ENCODE results near the gene SULT4A1.

SULT4A1 gene

DNA sequence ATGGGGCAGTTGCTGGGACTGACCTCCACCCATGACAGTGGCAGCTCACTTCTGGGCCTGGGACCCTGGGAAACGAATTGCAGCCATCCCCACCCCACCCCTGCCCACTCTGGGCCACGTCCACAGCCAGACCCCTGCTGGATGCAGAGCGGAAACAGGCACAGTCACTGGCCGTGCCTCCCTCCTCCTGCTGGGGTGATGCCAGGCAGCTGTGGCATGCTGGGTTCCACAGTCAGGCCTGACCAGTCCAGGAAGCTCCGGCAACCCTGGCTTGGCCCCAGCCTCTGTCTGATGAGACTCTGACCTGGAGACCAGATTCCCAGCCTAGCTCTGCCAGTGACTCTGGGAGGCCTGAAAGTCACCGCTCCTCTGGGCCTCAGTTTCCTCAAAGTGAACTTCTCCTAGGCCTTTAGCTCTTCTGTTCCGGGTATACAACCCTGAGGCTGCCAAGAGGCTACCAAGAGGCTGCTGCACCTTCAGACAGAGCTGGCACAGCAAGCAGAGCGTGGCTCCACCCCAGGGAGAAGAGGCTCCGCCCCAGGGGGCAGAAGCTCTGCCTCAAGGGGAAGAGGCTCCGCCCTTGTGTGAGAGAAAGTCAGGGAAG, 8.9 kb downstream of the SULT4A1 start:
- H3K36me3 ChIP-seq (ENCODE audit: control insufficient read depth in 2 of 2, insufficient read depth in 2 of 2, low read length in 2 of 2) = no peaks in the 10 kb centered on the region
- H3K4me1 ChIP-seq (ENCODE audit: control insufficient read depth in 2 of 2, insufficient read depth in 2 of 2, low read length in 2 of 2) = no peaks in the 10 kb centered on the region
- H3K4me3 ChIP-seq (ENCODE audit: low read length in 2 of 2) = no peak overlapping the region
- H3K27me3 ChIP-seq (ENCODE audit: control insufficient read depth in 2 of 2, insufficient read depth in 2 of 2, low read length in 2 of 2) = no peaks in the 10 kb centered on the region
- no peaks in the 10 kb centered on the region for H3K9me3 ChIP-seq (ENCODE audit: control insufficient read depth in 2 of 2, low read length in 2 of 2)
- no peak overlapping the region for H3K9ac ChIP-seq (ENCODE audit: low read depth in 1 of 2, low read length in 2 of 2)
- H3K27ac ChIP-seq (ENCODE audit: low read depth in 2 of 2, low read length in 2 of 2) = no peak overlapping the region

DNA sequence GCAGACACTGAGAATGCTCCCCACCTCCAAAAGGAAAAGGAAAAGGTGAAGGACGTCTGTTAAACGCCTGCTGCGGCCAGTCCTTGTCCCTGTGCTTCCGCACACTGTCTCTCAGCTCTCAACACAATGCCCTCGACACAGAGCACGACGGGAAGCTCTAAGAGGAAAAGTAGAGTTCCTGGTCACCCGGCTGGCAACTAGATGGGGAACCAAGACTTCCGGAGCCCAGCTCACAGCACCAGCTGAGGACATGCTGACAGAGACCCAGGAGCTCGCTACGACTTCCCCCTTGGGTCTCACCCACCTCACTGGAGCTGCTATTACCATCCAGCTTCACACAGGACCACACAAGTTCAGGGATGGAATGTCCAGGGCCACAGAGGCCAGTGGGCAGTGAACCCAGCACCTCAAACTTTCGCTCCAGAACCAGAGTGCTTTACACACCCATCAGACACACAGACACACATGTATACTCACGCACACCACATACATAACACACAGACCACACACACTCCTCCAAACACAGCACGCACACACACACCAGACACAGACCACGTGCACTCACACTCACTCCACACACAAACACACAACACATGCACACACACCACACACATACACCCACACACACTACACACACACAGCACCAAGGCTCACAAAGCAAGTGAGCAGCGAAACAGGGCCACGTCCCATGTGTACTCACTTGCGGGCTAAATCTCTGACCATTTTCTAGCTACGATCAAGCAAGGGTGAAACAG, 9.6 kb downstream of the SULT4A1 start:
- Histone ChIP-seq H3K9me3 (ENCODE audit: control insufficient read depth in 2 of 2, low read length in 2 of 2) (no peaks in the 10 kb centered on the region), H3K27ac (ENCODE audit: low read depth in 2 of 2, low read length in 2 of 2) (no peak overlapping the region), H3K36me3 (ENCODE audit: control insufficient read depth in 2 of 2, insufficient read depth in 2 of 2, low read length in 2 of 2) (no peaks in the 10 kb centered on the region), H3K27me3 (ENCODE audit: control insufficient read depth in 2 of 2, insufficient read depth in 2 of 2, low read length in 2 of 2) (peaks cover 0 to 4% of the 10 kb centered on the region in 2 donors), H3K4me1 (ENCODE audit: control insufficient read depth in 2 of 2, insufficient read depth in 2 of 2, low read length in 2 of 2) (no peaks in the 10 kb centered on the region), H3K4me3 (ENCODE audit: low read length in 2 of 2) (no peak overlapping the region), H3K9ac (ENCODE audit: low read depth in 1 of 2, low read length in 2 of 2) (no peak overlapping the region)

- Histone ChIP-seq H3K4me1 (ENCODE audit: control insufficient read depth in 2 of 2, insufficient read depth in 2 of 2, low read length in 2 of 2) (no peaks in the 10 kb centered on the region), H3K9ac (ENCODE audit: low read depth in 1 of 2, low read length in 2 of 2) (no peak overlapping the region), H3K36me3 (ENCODE audit: control insufficient read depth in 2 of 2, insufficient read depth in 2 of 2, low read length in 2 of 2) (no peaks in the 10 kb centered on the region), H3K4me3 (ENCODE audit: low read length in 2 of 2) (no peak overlapping the region), H3K9me3 (ENCODE audit: control insufficient read depth in 2 of 2, low read length in 2 of 2) (no peaks in the 10 kb centered on the region), H3K27me3 (ENCODE audit: control insufficient read depth in 2 of 2, insufficient read depth in 2 of 2, low read length in 2 of 2) (peaks cover 0 to 4% of the 10 kb centered on the region in 2 donors), H3K27ac (ENCODE audit: low read depth in 2 of 2, low read length in 2 of 2) (no peak overlapping the region)
Observed at GRCh38 chr22:43851979-43852307, 10.4 kb downstream of the SULT4A1 start.

DNA sequence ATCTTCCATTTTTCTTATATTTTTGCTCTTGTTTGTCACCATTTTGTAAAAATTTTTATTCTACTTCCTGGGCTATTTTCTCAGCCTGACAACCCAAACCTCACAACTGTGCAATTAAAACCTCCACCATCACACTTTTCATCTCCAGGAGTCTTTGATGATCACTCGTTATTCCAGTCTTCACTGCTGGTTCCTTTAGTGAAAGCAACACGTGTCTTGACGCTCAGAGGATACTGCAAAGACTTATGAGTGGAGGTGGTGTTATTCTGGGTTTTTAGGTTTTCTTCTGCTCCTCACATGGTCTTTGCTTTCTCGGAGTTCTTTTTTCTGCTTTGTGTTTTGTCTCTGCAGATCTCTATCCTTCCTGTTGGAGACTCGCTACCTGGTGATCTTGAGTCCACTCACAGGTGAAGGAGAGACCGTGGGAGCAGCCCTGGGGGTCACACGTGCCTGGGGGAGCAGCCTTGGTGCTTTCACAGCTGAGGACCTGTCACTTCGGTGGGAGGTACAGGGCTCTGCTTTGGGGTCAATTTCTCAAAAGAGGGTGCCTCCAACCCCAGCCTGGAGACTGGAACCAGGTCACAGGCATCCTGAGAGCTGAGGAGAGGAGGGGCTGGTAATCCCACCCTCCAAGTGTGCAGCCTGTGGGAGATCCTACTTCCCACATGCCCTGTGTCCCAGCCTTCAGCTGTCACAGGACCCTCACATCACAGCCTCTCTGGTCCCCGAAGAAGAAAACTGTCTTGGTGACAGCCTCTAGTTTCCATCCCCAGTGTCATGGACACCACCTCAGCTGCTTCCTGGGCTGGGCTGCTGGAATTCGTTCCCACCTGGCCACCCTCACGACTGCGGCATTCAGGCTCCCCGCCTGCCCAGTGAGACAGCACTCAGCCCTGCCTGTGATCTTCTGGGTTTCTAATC, 11.0 kb downstream of the SULT4A1 start:
- no peaks in the 10 kb centered on the region for H3K36me3 ChIP-seq (ENCODE audit: control insufficient read depth in 2 of 2, insufficient read depth in 2 of 2, low read length in 2 of 2)
- no peak overlapping the region for H3K4me3 ChIP-seq (ENCODE audit: low read length in 2 of 2)
- no peak overlapping the region for H3K9ac ChIP-seq (ENCODE audit: low read depth in 1 of 2, low read length in 2 of 2)
- no peaks in the 10 kb centered on the region for H3K4me1 ChIP-seq (ENCODE audit: control insufficient read depth in 2 of 2, insufficient read depth in 2 of 2, low read length in 2 of 2)
- H3K9me3 ChIP-seq (ENCODE audit: control insufficient read depth in 2 of 2, low read length in 2 of 2) = no peaks in the 10 kb centered on the region
- no peak overlapping the region for H3K27ac ChIP-seq (ENCODE audit: low read depth in 2 of 2, low read length in 2 of 2)
- peaks cover 0 to 4% of the 10 kb centered on the region in 2 donors for H3K27me3 ChIP-seq (ENCODE audit: control insufficient read depth in 2 of 2, insufficient read depth in 2 of 2, low read length in 2 of 2)

GRCh38 chr22:43850529-43850928, 11.8 kb downstream of the SULT4A1 start:
- H3K9ac ChIP-seq (ENCODE audit: low read depth in 1 of 2, low read length in 2 of 2) = no peak overlapping the region
- no peaks in the 10 kb centered on the region for H3K4me1 ChIP-seq (ENCODE audit: control insufficient read depth in 2 of 2, insufficient read depth in 2 of 2, low read length in 2 of 2)
- H3K36me3 ChIP-seq (ENCODE audit: control insufficient read depth in 2 of 2, insufficient read depth in 2 of 2, low read length in 2 of 2) = no peaks in the 10 kb centered on the region
- no peaks in the 10 kb centered on the region for H3K9me3 ChIP-seq (ENCODE audit: control insufficient read depth in 2 of 2, low read length in 2 of 2)
- H3K4me3 ChIP-seq (ENCODE audit: low read length in 2 of 2) = no peak overlapping the region
- H3K27ac ChIP-seq (ENCODE audit: low read depth in 2 of 2, low read length in 2 of 2) = no peak overlapping the region
- H3K27me3 ChIP-seq (ENCODE audit: control insufficient read depth in 2 of 2, insufficient read depth in 2 of 2, low read length in 2 of 2) = peaks cover 0 to 4% of the 10 kb centered on the region in 2 donors

GRCh38 chr22:43849731-43850130, 12.6 kb downstream of the SULT4A1 start:
- H3K27ac ChIP-seq (ENCODE audit: low read depth in 2 of 2, low read length in 2 of 2) = no peak overlapping the region
- no peak overlapping the region for H3K4me3 ChIP-seq (ENCODE audit: low read length in 2 of 2)
- H3K9me3 ChIP-seq (ENCODE audit: control insufficient read depth in 2 of 2, low read length in 2 of 2) = no peaks in the 10 kb centered on the region
- H3K4me1 ChIP-seq (ENCODE audit: control insufficient read depth in 2 of 2, insufficient read depth in 2 of 2, low read length in 2 of 2) = no peaks in the 10 kb centered on the region
- H3K36me3 ChIP-seq (ENCODE audit: control insufficient read depth in 2 of 2, insufficient read depth in 2 of 2, low read length in 2 of 2) = no peaks in the 10 kb centered on the region
- H3K9ac ChIP-seq (ENCODE audit: low read depth in 1 of 2, low read length in 2 of 2) = no peak overlapping the region
- H3K27me3 ChIP-seq (ENCODE audit: control insufficient read depth in 2 of 2, insufficient read depth in 2 of 2, low read length in 2 of 2) = peaks cover 0 to 4% of the 10 kb centered on the region in 2 donors

DNA sequence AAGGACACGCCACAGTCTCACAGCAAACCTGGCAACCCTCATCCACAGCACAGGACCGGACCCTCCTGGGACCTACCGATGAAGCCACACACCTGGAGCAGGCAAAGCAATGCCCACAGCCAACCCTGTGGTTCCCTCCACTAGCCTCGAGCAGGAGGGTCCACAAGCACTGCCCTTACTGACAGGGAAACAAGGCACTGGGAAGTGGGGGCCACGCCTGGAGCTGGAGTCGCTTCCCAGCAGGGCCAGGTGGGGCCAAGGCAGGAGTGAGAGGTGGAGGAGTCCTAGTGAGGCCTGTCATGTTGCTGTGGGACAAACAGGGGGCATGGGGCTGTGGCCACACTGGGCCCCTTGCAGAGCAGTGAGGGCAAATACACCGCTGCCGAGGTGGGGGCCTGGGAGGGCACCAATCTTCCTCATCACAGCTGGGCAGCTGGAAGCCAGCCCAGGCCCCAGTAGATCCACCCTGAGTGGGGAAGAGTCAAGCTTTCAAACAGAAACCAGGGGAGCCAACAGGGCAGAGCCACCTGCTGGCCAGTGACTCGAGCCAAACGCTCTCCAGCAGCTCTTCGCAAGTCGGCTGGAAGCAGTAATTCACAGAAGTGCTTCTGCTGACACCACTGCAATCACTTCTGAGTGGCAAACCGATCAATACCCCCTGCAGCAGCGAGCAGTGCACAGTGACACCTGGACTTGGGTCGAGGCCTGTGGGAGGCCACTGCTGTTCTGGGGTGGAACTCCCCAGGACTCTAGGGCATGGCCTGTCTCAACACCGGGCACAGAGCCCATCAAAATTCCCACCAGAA, 13.7 kb downstream of the SULT4A1 start:
- H3K27me3 ChIP-seq (ENCODE audit: control insufficient read depth in 2 of 2, insufficient read depth in 2 of 2, low read length in 2 of 2) = peaks cover 0 to 4% of the 10 kb centered on the region in 2 donors
- H3K27ac ChIP-seq (ENCODE audit: low read depth in 2 of 2, low read length in 2 of 2) = no peak overlapping the region
- H3K9me3 ChIP-seq (ENCODE audit: control insufficient read depth in 2 of 2, low read length in 2 of 2) = no peaks in the 10 kb centered on the region
- no peak overlapping the region for H3K9ac ChIP-seq (ENCODE audit: low read depth in 1 of 2, low read length in 2 of 2)
- H3K36me3 ChIP-seq (ENCODE audit: control insufficient read depth in 2 of 2, insufficient read depth in 2 of 2, low read length in 2 of 2) = no peaks in the 10 kb centered on the region
- no peak overlapping the region for H3K4me3 ChIP-seq (ENCODE audit: low read length in 2 of 2)
- H3K4me1 ChIP-seq (ENCODE audit: control insufficient read depth in 2 of 2, insufficient read depth in 2 of 2, low read length in 2 of 2) = no peaks in the 10 kb centered on the region

DNA sequence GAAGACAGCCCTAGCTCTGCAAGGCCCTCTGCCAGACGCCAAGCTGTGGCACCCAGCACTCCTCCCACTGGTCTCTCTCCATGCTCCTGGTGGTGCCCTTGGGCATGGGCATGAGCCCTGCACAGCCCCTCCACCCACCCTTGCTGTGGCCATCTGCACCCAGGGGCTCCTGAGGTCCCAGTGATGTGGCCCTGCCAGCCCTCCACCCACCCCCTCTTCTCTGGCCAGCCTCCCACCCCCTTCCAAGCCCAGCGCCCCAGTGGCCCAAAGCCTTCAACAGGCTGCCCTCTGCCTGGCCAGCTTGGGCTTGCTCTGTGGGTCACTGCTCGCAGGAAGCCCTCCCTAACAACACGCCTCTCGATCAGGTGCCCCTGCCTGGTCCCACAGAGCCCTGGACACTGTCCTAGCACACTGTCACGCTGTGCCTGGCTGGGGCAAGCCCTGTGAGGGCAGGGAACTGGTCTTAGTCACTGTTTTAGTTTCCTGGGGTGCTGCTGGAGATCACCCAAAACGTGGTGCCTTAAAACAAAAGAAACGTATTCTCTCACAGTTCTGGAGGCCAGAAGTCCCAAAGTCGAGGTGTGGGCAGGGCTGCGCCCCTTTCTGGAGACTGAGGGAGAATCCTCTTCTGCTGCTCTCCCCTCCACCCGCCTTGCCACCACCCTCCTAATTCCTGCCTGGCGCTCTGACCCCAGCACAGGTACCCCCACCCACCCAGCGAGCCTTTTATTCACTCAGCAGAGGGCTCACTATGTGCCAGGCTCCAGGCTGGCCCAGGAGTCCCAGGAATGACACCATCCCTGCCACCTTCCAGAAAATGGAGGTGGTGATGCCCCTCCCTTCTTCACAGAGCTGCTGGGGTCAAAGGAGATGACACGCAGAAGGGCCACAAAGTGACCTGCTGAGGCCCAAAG, 14.7 kb downstream of the SULT4A1 start:
- Histone ChIP-seq H3K36me3 (ENCODE audit: control insufficient read depth in 2 of 2, insufficient read depth in 2 of 2, low read length in 2 of 2) (no peaks in the 10 kb centered on the region), H3K4me3 (ENCODE audit: low read length in 2 of 2) (no peak overlapping the region), H3K27ac (ENCODE audit: low read depth in 2 of 2, low read length in 2 of 2) (no peak overlapping the region), H3K9ac (ENCODE audit: low read depth in 1 of 2, low read length in 2 of 2) (no peak overlapping the region), H3K27me3 (ENCODE audit: control insufficient read depth in 2 of 2, insufficient read depth in 2 of 2, low read length in 2 of 2) (peaks cover 0 to 4% of the 10 kb centered on the region in 2 donors), H3K4me1 (ENCODE audit: control insufficient read depth in 2 of 2, insufficient read depth in 2 of 2, low read length in 2 of 2) (no peaks in the 10 kb centered on the region), H3K9me3 (ENCODE audit: control insufficient read depth in 2 of 2, low read length in 2 of 2) (no peaks in the 10 kb centered on the region)

DNA sequence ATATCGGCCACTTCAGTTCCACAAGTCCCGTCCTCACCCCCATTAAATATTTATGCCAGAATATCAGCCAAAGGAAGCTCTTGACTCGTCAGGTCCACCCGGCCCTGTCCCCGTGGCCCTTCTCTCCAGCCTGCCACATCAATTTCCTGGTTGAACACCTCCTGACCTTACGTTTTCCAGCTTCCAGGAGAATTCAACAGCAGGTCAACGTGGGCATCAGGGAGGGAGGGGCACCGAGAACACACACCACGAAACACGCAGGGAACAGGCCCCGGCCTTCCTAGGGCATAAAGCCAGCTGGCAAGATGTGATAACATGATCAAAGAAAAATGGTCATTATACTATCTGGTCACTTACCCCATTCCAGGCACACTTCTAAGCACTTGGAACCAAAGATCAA, 15.3 kb downstream of the SULT4A1 start:
- Histone ChIP-seq H3K4me3 (ENCODE audit: low read length in 2 of 2) (no peak overlapping the region), H3K36me3 (ENCODE audit: control insufficient read depth in 2 of 2, insufficient read depth in 2 of 2, low read length in 2 of 2) (no peaks in the 10 kb centered on the region), H3K4me1 (ENCODE audit: control insufficient read depth in 2 of 2, insufficient read depth in 2 of 2, low read length in 2 of 2) (no peaks in the 10 kb centered on the region), H3K27me3 (ENCODE audit: control insufficient read depth in 2 of 2, insufficient read depth in 2 of 2, low read length in 2 of 2) (peaks cover 0 to 4% of the 10 kb centered on the region in 2 donors), H3K9me3 (ENCODE audit: control insufficient read depth in 2 of 2, low read length in 2 of 2) (no peaks in the 10 kb centered on the region), H3K9ac (ENCODE audit: low read depth in 1 of 2, low read length in 2 of 2) (no peak overlapping the region), H3K27ac (ENCODE audit: low read depth in 2 of 2, low read length in 2 of 2) (no peak overlapping the region)
